Neural cell (in vitro differentiated cells): ENCODE measurements around the gene TTC21A. TPM values are rescaled to one million over a fixed set of nuclear protein-coding genes. Genes with fewer than 3 reads are reported as not detected.

ENCODE experiments used
- H2AFZ ChIP-seq: fragments of 200-600, 300-800 bp; sonication (generic), shearing (Covaris generic); 2 replicates; pipeline ENCODE4 v1.6.0; 2014; ENCODE audit warnings: low read depth, mild to moderate bottlenecking, antibody characterized with exemption, low read length, moderate library complexity
- H3F3A ChIP-seq: fragments of 200-600 bp; shearing (Covaris generic); 2 replicates; pipeline ENCODE4 v1.6.1; 2016; ENCODE audit warnings: mild to moderate bottlenecking, moderate library complexity, mixed read lengths, antibody characterized with exemption, low read length; ENCODE audit not compliant: insufficient read depth, poor library complexity, severe bottlenecking
- H3K27ac ChIP-seq: fragments of 200-600, 300-800 bp; sonication (generic), shearing (Covaris generic); 2 replicates; pipeline ENCODE4 v1.5.1; 2014; ENCODE audit warnings: mild to moderate bottlenecking, low read length, moderate library complexity
- H3K27me3 ChIP-seq: fragments of 300-800, 200-600 bp; sonication (generic), shearing (Covaris generic); 2 replicates; pipeline ENCODE4 v1.6.0; 2014; ENCODE audit warnings: mild to moderate bottlenecking, low read depth, low read length, moderate library complexity; ENCODE audit not compliant: insufficient read depth
- H3K36me3 ChIP-seq: fragments of 300-800, 200-600 bp; sonication (generic), shearing (Covaris generic); 2 replicates; pipeline ENCODE4 v1.5.1; 2014; ENCODE audit warnings: mild to moderate bottlenecking, antibody characterized with exemption, low read length, moderate library complexity; ENCODE audit not compliant: insufficient read depth
- H3K4me2 ChIP-seq: fragments of 300-800, 200-600 bp; sonication (generic), shearing (Covaris generic); 2 replicates; pipeline ENCODE4 v1.6.0; 2014; ENCODE audit warnings: mild to moderate bottlenecking, low read length
- H3K4me3 ChIP-seq: fragments of 300-800, 200-600 bp; sonication (generic), shearing (Covaris generic); 2 replicates; pipeline ENCODE4 v1.5.1; 2014; ENCODE audit warnings: mild to moderate bottlenecking, low read length, moderate library complexity
- H3K79me2 ChIP-seq: fragments of 200-600 bp; shearing (Covaris generic); replicated peaks from 2 replicates; pipeline ENCODE4 v1.6.0; 2014; ENCODE audit warnings: mild to moderate bottlenecking, low read length, moderate library complexity; ENCODE audit not compliant: insufficient read depth
- H3K9ac ChIP-seq: fragments of 300-800, 200-600 bp; sonication (generic), shearing (Covaris generic); 2 replicates; pipeline ENCODE4 v1.6.1; 2016; ENCODE audit warnings: mild to moderate bottlenecking, low read length, mixed read lengths
- H3K9me2 ChIP-seq: fragments of 200-600 bp; shearing (Covaris generic); 2 replicates; pipeline ENCODE4 v1.6.1; 2016; ENCODE audit warnings: mild to moderate bottlenecking, low read length, mixed read lengths; ENCODE audit not compliant: insufficient read depth
- H3K9me3 ChIP-seq: fragments of 200-600, 300-800 bp; sonication (generic), shearing (Covaris generic); 2 replicates; pipeline ENCODE4 v1.6.1; 2016; ENCODE audit warnings: mild to moderate bottlenecking, mixed run types, low read length, moderate library complexity, mixed read lengths
- H4K20me1 ChIP-seq: fragments of 200-600 bp; shearing (Covaris generic); 2 replicates; pipeline ENCODE4 v1.6.1; 2016; ENCODE audit warnings: mild to moderate bottlenecking, mixed run types; ENCODE audit not compliant: insufficient read depth
- EP300 ChIP-seq: fragments of 450-650 bp; conservative IDR thresholded peaks from 2 replicates; pipeline ENCODE4 v1.6.1; 2014; ENCODE audit warnings: antibody characterized with exemption, mild to moderate bottlenecking, moderate library complexity; ENCODE audit not compliant: poor library complexity, severe bottlenecking
- EZH2 ChIP-seq: fragments of 200-600, 300-800 bp; shearing (Covaris generic), sonication (generic); IDR thresholded peaks from 2 replicates; pipeline ENCODE4 v1.6.1; 2014; ENCODE audit warnings: antibody characterized with exemption, low read length, borderline replicate concordance, mild to moderate bottlenecking; ENCODE audit not compliant: insufficient read depth, poor library complexity, severe bottlenecking
- MXI1 ChIP-seq: fragments of 450-650 bp; conservative IDR thresholded peaks from 2 replicates; pipeline ENCODE4 v1.6.1; 2014; ENCODE audit warnings: antibody characterized with exemption, mild to moderate bottlenecking; ENCODE audit not compliant: poor library complexity, severe bottlenecking
- POLR2AphosphoS5 ChIP-seq: IDR thresholded peaks from 2 replicates; pipeline ENCODE4 v1.6.1; 2012
- RAD21 ChIP-seq: fragments of 450-650 bp; conservative IDR thresholded peaks from 2 replicates; pipeline ENCODE4 v1.6.1; 2014; ENCODE audit warnings: antibody characterized with exemption, mild to moderate bottlenecking, moderate library complexity
- REST ChIP-seq: IDR thresholded peaks from 2 replicates; pipeline ENCODE4 v1.6.1; 2012; ENCODE audit warnings: borderline replicate concordance
- SMC3 ChIP-seq: fragments of 450-650 bp; conservative IDR thresholded peaks from 2 replicates; pipeline ENCODE4 v1.6.1; 2014; ENCODE audit warnings: antibody characterized with exemption, mild to moderate bottlenecking, moderate library complexity; ENCODE audit not compliant: poor library complexity
- TAF1 ChIP-seq: IDR thresholded peaks from 2 replicates; pipeline ENCODE4 v1.6.1; 2012; ENCODE audit warnings: low read depth
- polyA plus RNA-seq: library from polyadenylated mRNA; depleted of rRNA; stranded (reverse); fragments of >200 nt; gene quantifications from 2 replicates; pipeline ENCODE4 v1.2.3, GENCODE V29; 2014
- TF ChIP-seq, protein P1 (sequence below): fragments of 450-650 bp; IDR thresholded peaks from 2 replicates; pipeline ENCODE4 v1.5.1; 2014; ENCODE audit warnings: antibody characterized with exemption, mild to moderate bottlenecking, moderate library complexity; ENCODE audit not compliant: poor library complexity, severe bottlenecking

The TTC21A gene
- polyA plus RNA-seq, 1 donor from 2014 or later = 6.2 TPM

GRCh38 chr3:39130693-39131265, 23.3 kb downstream of the TTC21A start:
- Histone ChIP-seq H3K4me2 (no peak overlapping the region), H4K20me1 (no peaks in the 10 kb centered on the region), H3F3A (no peaks in the 10 kb centered on the region), H3K79me2 (no peaks in the 10 kb centered on the region), H3K27ac (no peak overlapping the region), H3K27me3 (no peaks in the 10 kb centered on the region), H3K4me3 (no peak overlapping the region), H2AFZ (no peak overlapping the region), H3K36me3 (no peaks in the 10 kb centered on the region), H3K9me3 (no peaks in the 10 kb centered on the region), H3K9ac (no peak overlapping the region), H3K9me2 (no peaks in the 10 kb centered on the region)
- TF ChIP-seq RAD21 = no peak
- no peak for TF ChIP-seq EZH2

GRCh38 chr3:39132096-39133092, 24.9 kb downstream of the TTC21A start:
- no peaks in the 10 kb centered on the region for H3K79me2 ChIP-seq
- no peak overlapping the region for H3K27ac ChIP-seq
- H3K36me3 ChIP-seq = no peaks in the 10 kb centered on the region
- no peaks in the 10 kb centered on the region for H4K20me1 ChIP-seq
- no peak overlapping the region for H3K4me3 ChIP-seq
- no peaks in the 10 kb centered on the region for H3F3A ChIP-seq
- H3K4me2 ChIP-seq = no peak overlapping the region
- no peaks in the 10 kb centered on the region for H3K9me3 ChIP-seq
- no peak overlapping the region for H2AFZ ChIP-seq
- H3K9ac ChIP-seq = no peak overlapping the region
- TF ChIP-seq SMC3 (no peak), RAD21 (no peak), EZH2 (no peak), EP300 (no peak), REST (no peak), MXI1 (no peak), POLR2AphosphoS5 (no peak), TAF1 (no peak)
- TF ChIP-seq, protein P1, sequence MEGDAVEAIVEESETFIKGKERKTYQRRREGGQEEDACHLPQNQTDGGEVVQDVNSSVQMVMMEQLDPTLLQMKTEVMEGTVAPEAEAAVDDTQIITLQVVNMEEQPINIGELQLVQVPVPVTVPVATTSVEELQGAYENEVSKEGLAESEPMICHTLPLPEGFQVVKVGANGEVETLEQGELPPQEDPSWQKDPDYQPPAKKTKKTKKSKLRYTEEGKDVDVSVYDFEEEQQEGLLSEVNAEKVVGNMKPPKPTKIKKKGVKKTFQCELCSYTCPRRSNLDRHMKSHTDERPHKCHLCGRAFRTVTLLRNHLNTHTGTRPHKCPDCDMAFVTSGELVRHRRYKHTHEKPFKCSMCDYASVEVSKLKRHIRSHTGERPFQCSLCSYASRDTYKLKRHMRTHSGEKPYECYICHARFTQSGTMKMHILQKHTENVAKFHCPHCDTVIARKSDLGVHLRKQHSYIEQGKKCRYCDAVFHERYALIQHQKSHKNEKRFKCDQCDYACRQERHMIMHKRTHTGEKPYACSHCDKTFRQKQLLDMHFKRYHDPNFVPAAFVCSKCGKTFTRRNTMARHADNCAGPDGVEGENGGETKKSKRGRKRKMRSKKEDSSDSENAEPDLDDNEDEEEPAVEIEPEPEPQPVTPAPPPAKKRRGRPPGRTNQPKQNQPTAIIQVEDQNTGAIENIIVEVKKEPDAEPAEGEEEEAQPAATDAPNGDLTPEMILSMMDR = no peak
- H3K9me2 ChIP-seq = no peaks in the 10 kb centered on the region
- no peaks in the 10 kb centered on the region for H3K27me3 ChIP-seq
